Measurements from ENCODE around the gene RELA. TPM values are rescaled to one million over a fixed set of nuclear protein-coding genes. Genes with fewer than 3 reads are reported as not detected.

RELA gene
- total RNA-seq, 4 donors from 2014 or later: 31.5 to 65.7 (median 34.6) TPM

- no peak for TF ChIP-seq CTCF (IDR thresholded peaks at IDR 0.05; ENCODE audit: low read depth)
Observed at GRCh38 chr11:65640483-65641296, 22.0 kb downstream of the RELA start.

- TF ChIP-seq CTCF (IDR thresholded peaks at IDR 0.05; ENCODE audit: low read depth): no peak
Observed at GRCh38 chr11:65639623-65640482, 22.9 kb downstream of the RELA start.

GRCh38 chr11:65637794-65638419 lies 24.8 kb downstream of the RELA start, which contains the start of gene SIPA1:
Gene SIPA1, plus strand, starts transcription at chr11:65638101. Its CDS starts 2,821 bp downstream, at chr11:65640922.
- TF ChIP-seq CTCF (IDR thresholded peaks at IDR 0.05; ENCODE audit: low read depth): no peak

GRCh38 chr11:65637032-65637557 lies 25.6 kb downstream of the RELA start:
- TF ChIP-seq CTCF (IDR thresholded peaks at IDR 0.05; ENCODE audit: low read depth): no peak

GRCh38 chr11:65636108-65637031 lies 26.3 kb downstream of the RELA start:
- TF ChIP-seq CTCF (IDR thresholded peaks at IDR 0.05; ENCODE audit: low read depth): no peak

GRCh38 chr11:65634905-65635731 lies 27.6 kb downstream of the RELA start:
- TF ChIP-seq CTCF (IDR thresholded peaks at IDR 0.05; ENCODE audit: low read depth): no peak
